Gastrocnemius medialis (tissue), 4 donors: Measurements from ENCODE around the gene THNSL1.

Experiments used
- CTCF ChIP-seq, 5 experiments: fragments of 450-650 bp in 3 of 5; fragments of 200-600 bp in 2 of 5; sonication (generic) in 2 of 5; IDR thresholded peaks in 4 of 5; conservative IDR thresholded peaks in 1 of 5; 1 replicate in 4 of 5; 2 replicates in 1 of 5; pipeline ENCODE4 v1.5.1; 2016 to 2019; ENCODE audit warnings: antibody characterized with exemption in 5 of 5, mild to moderate bottlenecking in 3 of 5, moderate library complexity in 3 of 5
- POLR2A ChIP-seq, 2 donors: fragments of 450-650 bp; IDR thresholded peaks; one replicate each; pipeline ENCODE4 v1.6.1; 2017; ENCODE audit warnings: antibody characterized with exemption in 2 of 2, mild to moderate bottlenecking in 2 of 2, moderate library complexity in 2 of 2

GRCh38 chr10:24992512-24993133 is 23.8 kb upstream of the THNSL1 start:
- TF ChIP-seq CTCF (IDR thresholded peaks at IDR 0.05 in 4 of 5, conservative IDR thresholded peaks at IDR 0.05 in 1 of 5) (no peak), POLR2A (IDR thresholded peaks at IDR 0.05) (no peak)
